GM21825 (cell line): ENCODE measurements around the gene CAMKMT.

ENCODE experiments used
- ATAC-seq: cut with Tn5 transposase; IDR thresholded peaks from one replicate; pipeline ENCODE4 v1.9.1; 2021; ENCODE audit warnings: mild to moderate bottlenecking, moderate library complexity; ENCODE audit not compliant: unreplicated experiment

CAMKMT gene

DNA sequence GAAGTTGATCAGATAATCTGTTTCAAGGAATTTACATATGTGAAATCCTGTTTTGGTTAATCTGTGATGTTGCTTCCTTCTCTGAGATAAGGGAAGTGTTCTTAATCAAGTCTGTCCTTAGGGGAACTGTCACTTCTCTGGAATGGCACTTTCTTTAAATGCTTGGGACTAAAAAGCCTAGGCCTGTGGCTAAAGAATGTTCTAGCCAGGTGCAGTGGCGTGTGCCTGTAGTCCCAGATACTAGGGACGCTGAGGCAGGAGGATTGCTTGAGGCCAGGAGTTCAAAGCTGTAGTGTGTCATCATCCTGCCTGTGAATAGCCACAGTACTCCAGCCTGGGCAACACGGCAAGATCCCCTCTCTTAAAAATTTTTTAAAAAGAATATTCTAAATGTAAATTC, 362.2 kb downstream of the CAMKMT start:
- ATAC-seq: no peak

GRCh38 chr2:44730593-44730992, 368.8 kb downstream of the CAMKMT start:
- ATAC-seq: no peak

DNA sequence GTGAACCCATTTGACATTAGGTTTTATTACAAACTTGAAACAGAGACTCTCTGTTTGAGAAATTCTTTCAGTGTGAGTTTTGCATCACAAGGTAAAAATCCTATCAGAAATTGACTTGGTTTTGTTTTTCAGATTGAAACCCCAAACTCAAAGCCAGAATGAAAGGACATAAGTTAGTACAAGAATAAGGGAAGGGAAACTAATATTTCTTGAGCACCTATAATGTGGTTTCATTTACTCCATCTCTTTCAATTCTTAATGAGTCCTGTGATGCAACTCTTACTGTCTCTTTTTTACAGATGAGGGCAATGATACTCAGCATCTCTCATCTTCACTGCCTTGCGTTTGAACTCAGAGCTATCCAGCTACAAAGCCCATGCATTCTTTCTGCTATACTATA, 369.8 kb downstream of the CAMKMT start:
- ATAC-seq: peak; percentile 93

GRCh38 chr2:44736270-44736942, 374.7 kb downstream of the CAMKMT start:
- no peak for ATAC-seq

- ATAC-seq: no peak
Observed at GRCh38 chr2:44740678-44741077, 378.9 kb downstream of the CAMKMT start.

DNA sequence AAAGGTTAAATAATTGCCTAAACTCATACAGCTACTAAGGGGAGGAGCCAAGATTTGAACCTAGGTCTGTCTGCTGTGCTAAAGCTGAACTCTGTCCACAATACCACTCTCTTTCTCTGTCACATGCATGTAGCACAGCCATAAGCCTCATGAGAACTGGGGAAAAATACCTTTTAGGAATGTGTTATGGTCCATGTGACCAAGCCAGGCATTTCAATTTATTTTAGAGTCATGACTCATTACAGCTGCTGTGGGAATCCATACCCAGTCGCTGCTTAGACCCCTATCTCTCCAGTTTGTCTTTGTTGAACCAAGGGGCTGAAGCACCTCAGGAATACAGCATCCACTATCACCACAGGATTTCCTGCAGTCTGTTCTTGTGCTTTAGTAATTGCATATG, 379.8 kb downstream of the CAMKMT start:
- no peak for ATAC-seq

GRCh38 chr2:44742057-44742456, 380.3 kb downstream of the CAMKMT start:
- ATAC-seq: no peak

DNA sequence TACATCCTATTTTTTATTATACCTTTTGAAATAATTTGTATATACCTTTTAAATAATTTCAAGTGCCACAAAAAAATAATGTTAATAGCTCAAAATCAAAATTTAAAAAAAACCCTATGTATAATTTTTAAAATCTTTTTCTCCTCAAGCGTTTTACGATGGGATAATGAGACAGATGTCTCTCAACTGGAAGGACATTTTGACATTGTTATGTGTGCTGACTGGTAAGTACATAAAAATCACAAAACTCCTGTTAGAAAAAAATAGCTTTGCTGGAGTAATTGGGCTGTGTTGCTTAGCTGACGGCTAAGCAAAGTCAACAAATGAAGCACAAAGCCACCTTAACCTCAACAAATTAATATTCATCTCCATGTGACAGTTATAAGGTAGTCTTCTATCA, 381.7 kb downstream of the CAMKMT start:
- ATAC-seq: no peak

- no peak for ATAC-seq
Observed at GRCh38 chr2:44744961-44745892, 383.5 kb downstream of the CAMKMT start.

- ATAC-seq: no peak
Observed at GRCh38 chr2:44745922-44746766, 384.4 kb downstream of the CAMKMT start.

- ATAC-seq: no peak
Observed at GRCh38 chr2:44746856-44747615, 385.3 kb downstream of the CAMKMT start.

DNA sequence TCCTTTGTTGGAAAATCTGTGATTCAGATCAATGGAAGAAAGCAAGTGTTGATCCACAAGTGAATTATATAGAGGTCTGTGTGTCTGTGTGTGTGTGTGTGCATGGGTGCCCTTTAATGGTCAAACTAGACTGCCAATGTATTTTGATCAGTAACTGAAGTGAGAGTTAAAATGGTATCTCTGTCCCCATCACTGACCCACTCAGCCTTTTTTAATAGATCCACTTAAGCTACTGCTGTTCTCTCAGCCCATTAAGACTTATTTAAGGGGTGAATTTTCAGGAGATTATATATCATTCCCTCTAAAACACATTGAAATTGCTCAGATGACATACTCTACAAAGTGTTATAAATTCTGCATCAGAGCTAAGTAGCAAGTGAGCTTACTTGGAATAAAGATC, 386.0 kb downstream of the CAMKMT start:
- ATAC-seq: no peak

GRCh38 chr2:44751754-44752479, 390.2 kb downstream of the CAMKMT start:
- ATAC-seq: no peak

DNA sequence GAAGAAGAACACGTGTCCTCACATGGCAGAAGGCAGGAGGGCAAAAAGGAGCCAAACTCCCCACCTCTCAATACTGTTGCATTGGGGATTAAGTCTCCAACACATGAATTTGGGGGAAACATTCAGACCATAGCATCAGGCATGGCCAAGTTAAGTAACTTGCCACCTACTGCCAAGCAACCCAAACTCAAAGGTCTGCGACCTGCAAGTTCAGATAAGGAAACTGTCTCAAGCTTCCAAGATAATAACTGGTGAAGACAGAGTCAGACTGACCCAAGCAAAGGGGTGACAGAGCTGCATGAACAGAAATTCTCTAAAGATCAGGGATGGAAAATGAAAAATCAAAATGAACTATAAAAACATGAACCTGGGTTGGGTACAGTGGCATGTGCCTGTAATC, 391.0 kb downstream of the CAMKMT start:
- no peak for ATAC-seq

DNA sequence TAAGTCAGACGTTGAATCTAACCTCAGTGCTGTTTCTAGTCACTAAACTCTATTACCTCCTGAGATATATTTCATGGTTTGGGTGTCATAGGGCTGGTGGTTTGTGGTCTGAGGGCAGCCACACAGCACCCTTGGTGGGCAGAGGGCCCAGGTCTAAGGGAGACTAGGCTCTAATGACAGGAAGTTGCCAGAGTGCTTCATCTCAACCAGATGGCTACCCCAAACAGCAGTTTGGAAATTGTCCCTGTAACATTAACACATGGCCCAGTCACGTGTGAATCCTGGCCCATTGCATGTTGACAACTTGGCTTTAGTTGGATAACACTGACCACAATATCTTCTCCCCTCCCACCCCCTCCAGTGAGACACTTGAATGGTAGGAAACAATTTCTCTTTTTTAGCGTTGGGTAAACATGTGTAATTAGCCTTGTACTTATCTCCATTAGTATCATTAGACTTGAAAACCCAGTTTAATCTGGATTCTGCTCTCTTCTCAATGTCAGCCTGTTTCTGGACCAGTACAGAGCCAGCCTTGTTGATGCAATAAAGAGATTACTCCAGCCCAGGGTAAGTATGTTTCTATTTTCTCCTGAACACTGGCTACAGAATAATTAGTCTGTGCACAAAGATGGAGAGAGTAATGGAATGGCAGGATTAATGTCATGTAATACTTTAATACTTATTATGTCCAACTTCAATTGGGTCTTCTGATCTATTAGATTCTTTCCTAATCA, 392.0 kb downstream of the CAMKMT start:
- ATAC-seq: peak; percentile 76

- no peak for ATAC-seq
Observed at GRCh38 chr2:44758591-44758990, 396.8 kb downstream of the CAMKMT start.

DNA sequence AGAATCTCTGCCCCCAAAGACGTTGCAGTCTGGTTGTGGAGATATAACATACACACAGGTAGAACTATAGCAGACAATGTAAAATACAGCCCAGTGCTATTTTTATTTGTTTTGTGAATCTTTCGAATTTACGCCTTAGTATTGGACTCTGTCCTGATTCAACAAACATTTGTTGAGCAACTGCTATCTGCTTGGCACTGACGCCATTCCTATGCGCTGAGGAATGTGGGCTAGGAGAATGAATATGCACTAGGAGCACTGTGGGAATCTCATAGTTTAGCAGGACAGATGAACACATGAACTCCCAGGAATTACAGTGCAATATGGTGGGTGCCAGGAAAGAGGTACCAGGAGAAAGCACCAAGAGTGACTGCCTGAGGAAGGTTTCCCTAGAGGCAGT, 398.1 kb downstream of the CAMKMT start:
- ATAC-seq: no peak

DNA sequence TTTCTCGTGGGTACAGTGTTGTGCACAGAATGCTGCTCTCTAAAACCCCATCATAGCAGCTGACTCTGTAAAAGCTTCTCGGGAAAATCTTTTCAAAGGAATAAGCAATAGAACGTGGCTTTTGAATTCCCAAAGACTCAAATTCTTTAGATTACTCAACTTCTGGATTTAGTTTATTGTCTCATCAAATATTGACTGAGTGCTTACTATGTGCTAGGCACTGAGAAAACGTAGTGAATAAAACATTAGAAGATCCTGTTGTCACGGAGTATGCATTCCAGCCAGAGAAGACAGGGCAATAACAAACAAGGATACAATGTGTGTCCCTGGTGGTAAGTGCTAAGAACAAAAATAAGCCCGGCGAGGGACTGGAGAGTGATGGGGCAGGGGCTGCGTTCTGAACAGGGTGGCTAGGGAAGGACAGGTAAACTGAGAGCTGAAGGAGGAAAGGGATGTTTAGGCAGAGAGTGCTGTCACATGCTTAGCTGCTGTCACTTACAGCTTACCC, 401.6 kb downstream of the CAMKMT start:
- ATAC-seq: no peak

- ATAC-seq: no peak
Observed at GRCh38 chr2:44766220-44766619, 404.5 kb downstream of the CAMKMT start.
